ENCODE measurements around the gene POLQ. TPM values are rescaled to one million over a fixed set of nuclear protein-coding genes. Genes with fewer than 3 reads are reported as not detected.

The POLQ gene
- total RNA-seq, 4 donors from 2014 or later: under 0.01 to 0.30 (median under 0.01) TPM; not detected in 1

DNA sequence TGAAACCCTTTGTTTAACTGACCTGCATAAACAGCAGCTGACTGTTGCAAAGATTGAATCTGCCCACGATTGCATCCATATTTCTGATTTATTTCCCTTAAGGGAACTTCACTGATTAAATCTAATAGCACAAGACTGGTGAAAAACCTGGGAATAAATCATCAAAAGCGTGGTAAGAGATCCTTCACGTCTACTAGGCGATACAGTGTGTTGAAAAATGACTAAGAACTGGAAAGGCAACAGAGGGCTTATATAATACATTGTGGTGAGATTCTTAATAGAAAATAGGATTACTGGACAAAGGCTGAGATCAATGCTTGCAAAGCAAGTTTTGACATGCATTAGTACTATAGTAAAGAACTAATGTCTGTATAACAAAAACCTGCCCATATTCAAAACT, 49.0 kb downstream of the POLQ start:
- no peaks in the 10 kb centered on the region for H3K9me3 ChIP-seq
- no peaks in the 10 kb centered on the region for H3K27me3 ChIP-seq
- no peak overlapping the region for H3K4me3 ChIP-seq
- no peaks in the 10 kb centered on the region for H3K36me3 ChIP-seq
- H3K27ac ChIP-seq: no peak overlapping the region
- TF ChIP-seq EP300 (IDR thresholded peaks at IDR 0.05): no peak
- TF ChIP-seq POLR2A (IDR thresholded peaks at IDR 0.05): no peak
- TF ChIP-seq, protein P1, sequence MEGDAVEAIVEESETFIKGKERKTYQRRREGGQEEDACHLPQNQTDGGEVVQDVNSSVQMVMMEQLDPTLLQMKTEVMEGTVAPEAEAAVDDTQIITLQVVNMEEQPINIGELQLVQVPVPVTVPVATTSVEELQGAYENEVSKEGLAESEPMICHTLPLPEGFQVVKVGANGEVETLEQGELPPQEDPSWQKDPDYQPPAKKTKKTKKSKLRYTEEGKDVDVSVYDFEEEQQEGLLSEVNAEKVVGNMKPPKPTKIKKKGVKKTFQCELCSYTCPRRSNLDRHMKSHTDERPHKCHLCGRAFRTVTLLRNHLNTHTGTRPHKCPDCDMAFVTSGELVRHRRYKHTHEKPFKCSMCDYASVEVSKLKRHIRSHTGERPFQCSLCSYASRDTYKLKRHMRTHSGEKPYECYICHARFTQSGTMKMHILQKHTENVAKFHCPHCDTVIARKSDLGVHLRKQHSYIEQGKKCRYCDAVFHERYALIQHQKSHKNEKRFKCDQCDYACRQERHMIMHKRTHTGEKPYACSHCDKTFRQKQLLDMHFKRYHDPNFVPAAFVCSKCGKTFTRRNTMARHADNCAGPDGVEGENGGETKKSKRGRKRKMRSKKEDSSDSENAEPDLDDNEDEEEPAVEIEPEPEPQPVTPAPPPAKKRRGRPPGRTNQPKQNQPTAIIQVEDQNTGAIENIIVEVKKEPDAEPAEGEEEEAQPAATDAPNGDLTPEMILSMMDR (IDR thresholded peaks at IDR 0.05): no peak
- DNase-seq (ENCODE audit: low spot score in 2 of 2): no peak
- whole genome bisulfite sequencing, 2 donors: 85 to 87% methylated on average over 4 of the region's 4 CpGs
- no peaks in the 10 kb centered on the region for H3K4me1 ChIP-seq

GRCh38 chr3:121493431-121493830, 52.4 kb downstream of the POLQ start:
- no peaks in the 10 kb centered on the region for H3K4me1 ChIP-seq
- H3K4me3 ChIP-seq: no peak overlapping the region
- H3K9me3 ChIP-seq: no peaks in the 10 kb centered on the region
- 87 to 92% methylated on average over 5 of the region's 5 CpGs for WGBS, 2 donors
- TF ChIP-seq EP300 (IDR thresholded peaks at IDR 0.05) (no peak), POLR2A (IDR thresholded peaks at IDR 0.05) (no peak)
- TF ChIP-seq, protein P1 (IDR thresholded peaks at IDR 0.05): no peak
- H3K36me3 ChIP-seq: no peaks in the 10 kb centered on the region
- H3K27ac ChIP-seq: no peak overlapping the region
- DNase-seq (ENCODE audit: low spot score in 2 of 2): no peak
- no peaks in the 10 kb centered on the region for H3K27me3 ChIP-seq

DNA sequence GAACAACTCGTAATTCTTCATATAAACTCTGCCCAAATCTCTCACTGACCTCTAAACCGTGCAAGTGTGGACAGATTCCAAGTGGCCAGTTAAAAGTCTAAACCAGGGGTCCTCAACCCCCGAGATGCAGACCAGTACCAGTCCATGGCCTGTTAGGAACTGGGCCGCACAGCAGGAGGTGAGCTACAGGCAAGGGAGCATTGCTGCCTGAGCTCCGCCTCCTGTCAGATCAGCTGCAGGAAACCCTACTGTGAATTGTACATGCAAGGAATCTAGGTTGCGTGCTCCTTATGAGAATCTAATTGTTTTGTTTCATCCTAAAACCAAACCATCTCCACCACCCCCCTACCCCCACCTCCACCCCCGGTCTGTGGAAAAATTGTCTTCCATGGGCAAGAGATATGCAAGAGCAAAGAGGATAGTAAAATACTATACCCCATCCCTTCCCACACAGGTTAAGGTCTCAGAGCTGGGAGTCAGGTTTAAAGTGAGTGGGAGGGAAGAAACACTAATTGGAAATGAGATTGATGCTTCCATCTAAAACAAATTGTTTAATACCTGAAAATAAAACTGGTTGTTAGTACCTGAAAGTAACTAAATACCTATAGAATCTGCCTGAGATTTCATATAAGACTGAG, 54.0 kb downstream of the POLQ start:
- H3K27me3 ChIP-seq: no peaks in the 10 kb centered on the region
- no peak overlapping the region for H3K4me3 ChIP-seq
- no peak overlapping the region for H3K27ac ChIP-seq
- no peaks in the 10 kb centered on the region for H3K4me1 ChIP-seq
- DNase-seq (ENCODE audit: low spot score in 2 of 2): no peak
- no peaks in the 10 kb centered on the region for H3K36me3 ChIP-seq
- 92 to 94% methylated on average over 7 of the region's 7 CpGs for WGBS, 2 donors
- H3K9me3 ChIP-seq: no peaks in the 10 kb centered on the region
- no peak for TF ChIP-seq POLR2A (IDR thresholded peaks at IDR 0.05)
- TF ChIP-seq EP300 (IDR thresholded peaks at IDR 0.05): no peak
- TF ChIP-seq, protein P1 (IDR thresholded peaks at IDR 0.05): no peak

DNA sequence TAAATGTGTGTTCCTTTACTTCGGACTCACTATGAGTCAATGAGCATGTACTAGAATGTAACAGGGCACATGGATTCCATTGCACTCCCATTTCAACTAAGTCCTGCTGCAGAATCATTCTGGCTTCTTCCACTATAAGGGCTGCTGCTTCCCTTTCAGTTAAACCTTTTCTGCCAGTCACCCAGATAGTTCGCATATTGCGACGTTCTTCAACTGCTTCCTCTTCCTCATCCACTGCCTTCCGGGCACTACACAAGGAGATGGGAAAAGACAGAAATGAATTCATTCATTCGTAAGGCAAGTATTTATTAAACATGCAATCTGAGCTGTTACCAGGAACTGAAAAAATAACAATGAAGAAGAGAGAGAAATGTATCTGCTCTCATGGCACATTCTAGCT, 55.6 kb downstream of the POLQ start:
- Histone ChIP-seq H3K4me3 (no peak overlapping the region), H3K9me3 (no peaks in the 10 kb centered on the region), H3K27ac (no peak overlapping the region), H3K27me3 (no peaks in the 10 kb centered on the region), H3K4me1 (no peaks in the 10 kb centered on the region), H3K36me3 (no peaks in the 10 kb centered on the region)
- DNase-seq (ENCODE audit: low spot score in 2 of 2): no peak
- TF ChIP-seq, protein P1 (IDR thresholded peaks at IDR 0.05): no peak
- no peak for TF ChIP-seq POLR2A (IDR thresholded peaks at IDR 0.05)
- TF ChIP-seq EP300 (IDR thresholded peaks at IDR 0.05): no peak
- 86 to 87% methylated on average over 6 of the region's 6 CpGs for WGBS, 2 donors

GRCh38 chr3:121488628-121489027, 57.2 kb downstream of the POLQ start:
- H3K36me3 ChIP-seq: no peaks in the 10 kb centered on the region
- DNase-seq (ENCODE audit: low spot score in 2 of 2): no peak
- TF ChIP-seq POLR2A (IDR thresholded peaks at IDR 0.05) (no peak), EP300 (IDR thresholded peaks at IDR 0.05) (no peak)
- TF ChIP-seq, protein P1 (IDR thresholded peaks at IDR 0.05): no peak
- no peak overlapping the region for H3K27ac ChIP-seq
- no peaks in the 10 kb centered on the region for H3K4me1 ChIP-seq
- WGBS, 2 donors: 72 to 83% methylated on average over 2 of the region's 2 CpGs
- H3K9me3 ChIP-seq: no peaks in the 10 kb centered on the region
- no peaks in the 10 kb centered on the region for H3K27me3 ChIP-seq
- no peak overlapping the region for H3K4me3 ChIP-seq
